ENCODE data around the gene PRRX2.

GRCh38 chr9:129648092-129648763 is 17.2 kb upstream of the PRRX2 start:
- no peak for TF ChIP-seq EZH2 (IDR thresholded peaks at IDR 0.05; ENCODE audit: borderline replicate concordance, low read length)
- TF ChIP-seq, protein P1, sequence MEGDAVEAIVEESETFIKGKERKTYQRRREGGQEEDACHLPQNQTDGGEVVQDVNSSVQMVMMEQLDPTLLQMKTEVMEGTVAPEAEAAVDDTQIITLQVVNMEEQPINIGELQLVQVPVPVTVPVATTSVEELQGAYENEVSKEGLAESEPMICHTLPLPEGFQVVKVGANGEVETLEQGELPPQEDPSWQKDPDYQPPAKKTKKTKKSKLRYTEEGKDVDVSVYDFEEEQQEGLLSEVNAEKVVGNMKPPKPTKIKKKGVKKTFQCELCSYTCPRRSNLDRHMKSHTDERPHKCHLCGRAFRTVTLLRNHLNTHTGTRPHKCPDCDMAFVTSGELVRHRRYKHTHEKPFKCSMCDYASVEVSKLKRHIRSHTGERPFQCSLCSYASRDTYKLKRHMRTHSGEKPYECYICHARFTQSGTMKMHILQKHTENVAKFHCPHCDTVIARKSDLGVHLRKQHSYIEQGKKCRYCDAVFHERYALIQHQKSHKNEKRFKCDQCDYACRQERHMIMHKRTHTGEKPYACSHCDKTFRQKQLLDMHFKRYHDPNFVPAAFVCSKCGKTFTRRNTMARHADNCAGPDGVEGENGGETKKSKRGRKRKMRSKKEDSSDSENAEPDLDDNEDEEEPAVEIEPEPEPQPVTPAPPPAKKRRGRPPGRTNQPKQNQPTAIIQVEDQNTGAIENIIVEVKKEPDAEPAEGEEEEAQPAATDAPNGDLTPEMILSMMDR (IDR thresholded peaks at IDR 0.05; ENCODE audit: low read length): no peak

Data from OCI-LY1 (cell line).